HG02588 (cell line): ENCODE data around the gene SLC12A9.
"Not testable (repeated sequence)": the region's sequence is repeated elsewhere in the genome, so short reads cannot be mapped to it uniquely, and the experiment has no call there.

Source experiments
- ATAC-seq: cut with Tn5 transposase; IDR thresholded peaks from one replicate; pipeline ENCODE4 v1.9.1; 2021; ENCODE audit warnings: mild to moderate bottlenecking, moderate library complexity; ENCODE audit not compliant: unreplicated experiment

The SLC12A9 gene

GRCh38 chr7:100825751-100826513, 26.6 kb upstream of the SLC12A9 start:
- no peak for ATAC-seq

- ATAC-seq: no peak
These were observed 25.8 kb upstream of the SLC12A9 start for GRCh38 chr7:100826514-100827329.

- no peak for ATAC-seq
These were observed 24.9 kb upstream of the SLC12A9 start, which contains the start of gene EPHB4 for GRCh38 chr7:100827330-100828226. EPHB4 (minus strand) TSS chr7:100827523; CDS start chr7:100827030, 493 bp downstream.

- ATAC-seq: no peak
These were observed 23.3 kb upstream of the SLC12A9 start for GRCh38 chr7:100829150-100829716.

GRCh38 chr7:100830396-100830795, 22.1 kb upstream of the SLC12A9 start:
- no peak for ATAC-seq

GRCh38 chr7:100832281-100832633, 20.3 kb upstream of the SLC12A9 start:
- no peak for ATAC-seq

GRCh38 chr7:100835903-100836811, 16.4 kb upstream of the SLC12A9 start:
- ATAC-seq: no peak

GRCh38 chr7:100836812-100837098, 15.8 kb upstream of the SLC12A9 start:
- no peak for ATAC-seq

GRCh38 chr7:100837099-100837836, 15.2 kb upstream of the SLC12A9 start:
- peak; percentile 89 for ATAC-seq

- ATAC-seq: no peak
These were observed 13.2 kb upstream of the SLC12A9 start for GRCh38 chr7:100839361-100839760.

- no peak for ATAC-seq
These were observed 11.9 kb upstream of the SLC12A9 start for GRCh38 chr7:100840470-100841100.

GRCh38 chr7:100847360-100847759, 5.2 kb upstream of the SLC12A9 start:
- ATAC-seq: no peak

GRCh38 chr7:100854146-100854895, 1.8 kb downstream of the SLC12A9 start:
- no peak for ATAC-seq

GRCh38 chr7:100854899-100855298, 2.4 kb downstream of the SLC12A9 start:
- not testable (repeated sequence) for ATAC-seq

GRCh38 chr7:100855515-100855914, 3.0 kb downstream of the SLC12A9 start:
- ATAC-seq: no peak

- ATAC-seq: no peak
These were observed 4.4 kb downstream of the SLC12A9 start for GRCh38 chr7:100856871-100857282.

GRCh38 chr7:100859856-100860255, 7.3 kb downstream of the SLC12A9 start:
- ATAC-seq: no peak
